ENCODE measurements around the gene SNX8.

Gene SNX8

DNA sequence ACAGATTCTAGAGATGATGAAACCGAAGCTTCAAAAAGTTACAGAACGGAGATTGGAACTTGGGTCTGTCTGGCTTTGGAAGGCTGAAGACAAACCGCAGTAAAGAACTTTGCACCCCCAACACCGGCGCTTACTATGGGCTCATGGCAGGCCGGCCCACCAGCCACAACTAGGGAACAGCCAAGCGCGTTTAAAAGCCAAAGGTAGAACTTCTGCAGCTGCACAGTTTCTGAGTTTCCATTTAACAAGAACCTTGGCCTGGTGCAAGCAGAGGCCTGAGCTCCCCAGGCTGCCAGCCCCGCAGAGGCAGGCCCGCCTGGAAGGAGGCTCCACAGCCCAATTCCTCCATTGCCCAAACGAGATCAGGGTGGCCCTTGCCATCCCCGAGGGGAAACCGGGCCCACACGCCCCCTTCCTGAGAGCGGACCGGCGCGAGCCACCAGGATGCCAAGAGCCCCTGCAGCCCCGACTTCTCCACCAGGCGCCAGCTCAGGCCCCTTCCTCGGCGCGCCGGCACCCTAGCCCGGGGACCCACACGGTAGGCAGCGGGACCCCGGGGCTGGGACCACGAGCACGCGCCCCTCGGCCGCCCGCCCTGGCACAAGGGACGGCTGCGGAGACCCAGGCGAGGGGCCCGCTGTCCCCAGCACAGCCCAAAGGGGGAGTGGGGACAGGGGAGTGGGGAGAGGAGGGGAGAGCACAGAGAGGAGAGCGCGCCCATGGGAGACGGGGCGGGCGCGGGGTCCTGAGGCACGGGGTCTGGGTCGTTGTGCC lies 82.1 kb downstream of the SNX8 start:
- DNase-seq (ENCODE audit: low read depth): no peak
- H3K4me3 ChIP-seq (ENCODE audit: low read depth, low read length): peak overlapping the region; percentile 89

- no peak for DNase-seq (ENCODE audit: low read depth)
- no peak overlapping the region for H3K4me3 ChIP-seq (ENCODE audit: low read depth, low read length)
Observed at GRCh38 chr7:2230882-2231281, 83.4 kb downstream of the SNX8 start.

- DNase-seq (ENCODE audit: low read depth): no peak
Observed at GRCh38 chr7:2230226-2230625, 84.0 kb downstream of the SNX8 start.

DNA sequence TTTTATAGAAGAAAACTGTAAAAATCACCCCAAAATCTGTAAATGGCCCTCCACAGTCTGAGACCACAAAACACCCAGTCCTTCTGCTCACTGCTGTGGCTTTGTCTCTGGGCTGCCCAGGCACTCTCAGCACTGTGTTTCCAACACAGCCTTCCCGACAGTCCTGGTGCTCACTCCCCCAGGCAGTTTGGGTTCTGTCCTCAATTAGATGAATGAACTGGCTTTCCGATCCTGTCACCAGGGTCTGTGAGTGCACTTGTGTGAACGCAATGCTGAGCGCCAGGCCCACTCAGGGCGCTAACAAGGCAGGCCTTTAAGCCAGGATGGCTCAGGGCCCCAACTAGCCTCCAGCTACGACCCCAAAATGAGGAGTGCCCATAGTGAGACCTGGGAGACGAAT lies 84.8 kb downstream of the SNX8 start:
- H3K4me3 ChIP-seq (ENCODE audit: low read depth, low read length): no peak overlapping the region
- DNase-seq (ENCODE audit: low read depth): no peak

More at GRCh38 chr7:2230226-2230625, 84.0 kb downstream of the SNX8 start:
- no peak overlapping the region for H3K4me3 ChIP-seq (ENCODE audit: low read depth, low read length)

- H3K4me3 ChIP-seq (ENCODE audit: low read depth, low read length): no peak overlapping the region
- no peak for DNase-seq (ENCODE audit: low read depth)
Observed at GRCh38 chr7:2228921-2229320, 85.3 kb downstream of the SNX8 start.

- DNase-seq (ENCODE audit: low read depth): no peak
- no peak overlapping the region for H3K4me3 ChIP-seq (ENCODE audit: low read depth, low read length)
Observed at GRCh38 chr7:2227699-2228098, 86.5 kb downstream of the SNX8 start.

DNA sequence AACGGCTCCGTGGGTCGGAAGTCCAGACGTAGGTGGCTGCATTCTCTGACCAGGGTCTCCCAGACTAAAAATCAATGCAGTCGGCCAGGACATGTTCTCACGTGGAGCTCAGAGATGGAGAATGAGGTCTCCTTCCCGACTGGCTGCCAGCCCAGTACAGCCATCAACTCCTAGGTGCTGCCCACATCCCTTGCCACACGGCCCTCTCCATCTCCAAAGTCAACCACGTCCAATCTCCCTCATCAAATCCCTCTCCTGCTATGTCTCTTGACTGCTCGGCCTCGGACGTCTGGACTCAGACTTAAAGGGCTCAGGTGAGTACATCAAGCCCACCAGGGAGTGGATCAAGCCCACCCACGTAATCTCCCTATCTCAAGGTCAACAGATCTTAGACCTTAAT lies 88.4 kb downstream of the SNX8 start:
- no peak for DNase-seq (ENCODE audit: low read depth)
- H3K4me3 ChIP-seq (ENCODE audit: low read depth, low read length): no peak overlapping the region

DNA sequence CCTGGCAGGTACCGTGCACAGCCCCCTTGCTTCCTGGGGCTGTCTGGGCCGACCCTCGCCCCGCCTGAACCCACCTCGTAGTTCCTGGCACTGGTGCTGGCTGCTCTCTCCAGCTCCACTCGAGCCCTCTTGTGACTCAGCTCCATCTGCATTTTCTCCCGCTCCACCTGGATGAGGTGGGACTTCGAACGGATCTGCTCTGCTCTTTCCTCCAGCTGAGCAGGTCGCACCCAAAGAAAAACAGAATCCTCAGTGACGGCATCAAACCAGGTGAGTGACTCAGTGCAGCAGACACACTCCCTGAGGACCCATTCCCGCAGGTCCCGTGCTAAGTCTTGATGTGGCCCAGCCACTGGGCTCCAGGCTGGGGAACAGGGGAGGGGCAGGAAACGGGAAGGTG lies 88.9 kb downstream of the SNX8 start:
- DNase-seq (ENCODE audit: low read depth): no peak
- H3K4me3 ChIP-seq (ENCODE audit: low read depth, low read length): no peak overlapping the region

- DNase-seq (ENCODE audit: low read depth): no peak
Observed at GRCh38 chr7:2224934-2225333, 89.3 kb downstream of the SNX8 start.

DNA sequence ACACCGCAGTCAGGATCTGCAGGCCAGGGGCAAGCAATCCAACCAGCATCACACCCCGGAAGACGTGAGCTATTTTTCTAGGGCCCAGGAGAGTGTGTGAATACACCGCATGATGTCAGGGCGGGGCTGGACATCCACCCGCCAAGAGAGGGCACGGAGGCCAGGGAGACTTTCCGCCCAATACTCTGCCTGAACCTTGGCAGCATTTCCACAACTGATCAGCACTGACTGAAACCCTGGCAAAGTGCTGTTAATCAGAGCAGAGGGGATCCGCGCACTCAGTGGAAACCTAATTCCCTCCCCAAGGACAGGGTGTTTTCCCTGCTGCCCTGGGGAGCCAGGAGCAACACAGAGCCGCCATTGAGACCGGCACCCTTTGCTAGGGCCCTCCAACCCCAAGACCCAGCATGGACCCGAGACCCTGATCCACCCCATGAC lies 89.7 kb downstream of the SNX8 start:
- no peak overlapping the region for H3K4me3 ChIP-seq (ENCODE audit: low read depth, low read length)

More at GRCh38 chr7:2224934-2225333, 89.3 kb downstream of the SNX8 start:
- H3K4me3 ChIP-seq (ENCODE audit: low read depth, low read length): no peak overlapping the region

GRCh38 chr7:2223321-2223720 lies 90.9 kb downstream of the SNX8 start:
- no peak overlapping the region for H3K4me3 ChIP-seq (ENCODE audit: low read depth, low read length)
- no peak for DNase-seq (ENCODE audit: low read depth)

More for the DNA sequence above, 89.7 kb downstream of the SNX8 start:
- DNase-seq (ENCODE audit: low read depth): no peak

DNA sequence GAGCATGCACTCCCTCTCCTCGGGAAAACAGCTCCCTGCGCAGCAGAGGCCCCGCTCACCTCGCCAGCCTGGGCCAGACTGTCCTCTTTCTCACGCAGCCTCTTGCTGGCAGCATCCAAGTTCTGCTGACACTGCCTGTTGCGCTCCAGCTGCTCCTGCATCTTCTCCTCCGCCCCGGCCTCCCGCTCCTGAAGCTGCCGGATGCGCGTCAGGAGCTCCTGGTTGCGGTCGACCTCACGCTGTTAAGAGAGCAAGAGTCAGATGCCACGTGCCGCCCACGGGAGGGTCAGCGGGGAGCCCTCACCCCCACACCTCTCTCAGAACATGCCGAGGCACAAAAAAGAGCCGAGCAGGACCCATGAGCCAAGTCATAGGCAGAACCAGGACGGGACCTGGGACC lies 91.7 kb downstream of the SNX8 start:
- no peak for DNase-seq (ENCODE audit: low read depth)

DNA sequence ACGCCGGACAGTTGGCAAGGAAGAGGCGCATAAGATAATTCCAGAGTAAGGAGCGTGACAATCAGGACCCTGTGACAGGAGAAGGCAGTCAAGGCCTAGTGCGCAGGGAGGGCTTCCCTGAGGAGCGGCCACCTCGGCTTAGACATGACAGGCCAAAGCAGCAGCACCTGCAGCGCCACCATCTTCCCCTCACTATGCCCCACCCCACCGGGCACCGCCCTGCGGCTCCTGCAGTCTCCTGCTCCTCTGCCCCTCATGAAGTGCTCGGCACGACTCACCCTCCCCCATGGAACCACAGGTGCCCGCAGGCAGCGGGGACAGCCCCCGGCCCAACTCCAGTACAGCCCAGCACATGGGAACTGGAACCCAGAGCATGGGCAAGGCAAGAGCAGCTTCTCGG lies 93.3 kb downstream of the SNX8 start:
- no peak for DNase-seq (ENCODE audit: low read depth)
- H3K4me3 ChIP-seq (ENCODE audit: low read depth, low read length): no peak overlapping the region

More for the DNA sequence above, 91.7 kb downstream of the SNX8 start:
- no peak overlapping the region for H3K4me3 ChIP-seq (ENCODE audit: low read depth, low read length)

- H3K4me3 ChIP-seq (ENCODE audit: low read depth, low read length): no peak overlapping the region
- DNase-seq (ENCODE audit: low read depth): no peak
Observed at GRCh38 chr7:2220506-2220905, 93.7 kb downstream of the SNX8 start.

GRCh38 chr7:2220030-2220429 lies 94.2 kb downstream of the SNX8 start:
- no peak for DNase-seq (ENCODE audit: low read depth)
- no peak overlapping the region for H3K4me3 ChIP-seq (ENCODE audit: low read depth, low read length)

- no peak overlapping the region for H3K4me3 ChIP-seq (ENCODE audit: low read depth, low read length)
Observed at GRCh38 chr7:2219606-2220005, 94.6 kb downstream of the SNX8 start.

GRCh38 chr7:2219136-2219535 lies 95.1 kb downstream of the SNX8 start:
- H3K4me3 ChIP-seq (ENCODE audit: low read depth, low read length): no peak overlapping the region
- DNase-seq (ENCODE audit: low read depth): no peak

More at GRCh38 chr7:2219606-2220005, 94.6 kb downstream of the SNX8 start:
- DNase-seq (ENCODE audit: low read depth): no peak

GRCh38 chr7:2218444-2218785 lies 95.8 kb downstream of the SNX8 start:
- no peak overlapping the region for H3K4me3 ChIP-seq (ENCODE audit: low read depth, low read length)
- no peak for DNase-seq (ENCODE audit: low read depth)

DNA sequence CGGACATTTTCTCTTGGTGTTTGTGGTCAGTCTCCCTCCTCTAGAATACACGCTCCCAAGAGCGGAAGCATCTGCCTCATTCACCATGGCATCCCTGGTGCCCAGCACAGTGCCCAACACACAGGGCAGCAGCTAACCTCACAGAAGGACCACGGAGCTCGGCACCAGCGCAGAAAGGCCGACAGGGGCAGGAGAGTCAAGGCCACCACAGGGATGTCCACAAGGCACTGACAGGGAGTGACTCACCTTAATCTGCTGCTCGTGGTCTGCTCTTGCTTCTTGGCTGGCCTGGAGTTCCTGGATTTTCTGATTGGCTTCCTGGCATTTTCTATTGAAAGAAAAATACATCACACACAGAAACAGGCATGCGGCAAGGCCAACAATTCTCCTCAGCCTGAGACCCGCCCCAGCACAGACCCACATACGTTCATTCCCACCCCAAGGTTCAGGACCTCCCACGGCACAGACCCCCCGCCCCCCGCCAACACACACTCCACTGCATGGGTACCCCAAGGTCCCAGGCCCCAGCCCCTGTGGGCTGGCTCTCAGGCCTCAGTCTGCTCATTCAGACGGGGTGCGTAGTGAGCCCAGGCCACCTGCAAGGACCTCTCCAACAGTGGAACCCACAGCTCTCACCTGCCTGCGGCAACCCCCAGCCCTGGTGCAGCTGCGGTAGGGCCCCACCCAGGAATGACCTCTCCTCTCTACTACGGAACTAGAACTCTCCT lies 96.4 kb downstream of the SNX8 start:
- no peak overlapping the region for H3K4me3 ChIP-seq (ENCODE audit: low read depth, low read length)
- DNase-seq (ENCODE audit: low read depth): no peak

DNA sequence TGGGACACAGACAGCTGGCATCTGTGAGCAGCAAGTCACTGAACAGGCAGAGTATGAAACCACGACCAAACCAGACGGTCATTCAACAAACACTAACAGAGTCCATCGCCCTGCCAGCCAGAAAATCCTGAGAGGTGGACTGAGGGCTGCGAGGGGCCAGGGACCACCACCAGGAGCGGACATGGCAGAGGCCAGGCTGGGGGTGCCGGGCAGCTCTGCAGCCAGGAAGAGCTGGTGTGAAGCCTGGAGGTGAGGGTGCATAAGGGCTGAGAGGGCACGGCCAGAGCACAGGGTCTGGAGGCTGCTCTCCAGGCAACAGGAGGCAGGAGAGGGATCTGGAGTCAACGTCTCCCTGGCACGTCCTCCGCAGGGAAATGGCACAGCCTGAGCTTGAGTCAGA lies 97.0 kb downstream of the SNX8 start:
- H3K4me3 ChIP-seq (ENCODE audit: low read depth, low read length): no peak overlapping the region

GRCh38 chr7:2215851-2216250 lies 98.4 kb downstream of the SNX8 start:
- DNase-seq (ENCODE audit: low read depth): no peak
- no peak overlapping the region for H3K4me3 ChIP-seq (ENCODE audit: low read depth, low read length)

More for the DNA sequence above, 97.0 kb downstream of the SNX8 start:
- no peak for DNase-seq (ENCODE audit: low read depth)

Data from skeletal muscle cell (primary cell).